T-cell (primary cell): Measurements from ENCODE around the gene PABPN1L. TPM values are rescaled to one million over a fixed set of nuclear protein-coding genes. Genes with fewer than 3 reads are reported as not detected.

ENCODE experiments used
- ATAC-seq, 4 experiments: fragments of 200-7000 bp in 3 of 4; fragments of 150-1000 bp in 1 of 4; cut with Tn5 transposase; replicated peaks in 1 of 4; 1 replicate in 3 of 4; 2 replicates in 1 of 4; pipeline ENCODE4 v1.10.0; 2021; ENCODE audit warnings: moderate library complexity in 3 of 4, mild to moderate bottlenecking in 2 of 4, moderate number of reproducible peaks in 1 of 4
- CTCF ChIA-PET, 2 donors: fragments of 300-600 bp; sonication (Branson Sonifier 250); formaldehyde crosslinking; loops; one replicate each; lab custom pipeline; 2022; ENCODE audit warnings: antibody characterized with exemption in 2 of 2; lab: Charles Lee
- POLR2A ChIA-PET, 2 donors: fragments of 300-600 bp; sonication (Branson Sonifier 250); formaldehyde crosslinking; loops; one replicate each; lab custom pipeline; 2022; ENCODE audit warnings: antibody characterized with exemption in 2 of 2; lab: Charles Lee
- DNase-seq, 35 experiments: peaks; one replicate each; pipeline versions ENCODE4 v3.0.0 to v3.0.0-alpha.2; 2013 to 2023
- H3K27ac ChIP-seq: one replicate; pipeline ENCODE4 v1.5.1; 2013; ENCODE audit warnings: low read length
- H3K27me3 ChIP-seq, 2 experiments: replicated peaks in 1 of 2; 1 replicate in 1 of 2; 2 replicates in 1 of 2; pipeline versions ENCODE4 v1.6.1 to v1.7.0; 2013; ENCODE audit warnings: low read length in 1 of 2, mixed read lengths in 1 of 2; ENCODE audit not compliant: control insufficient read depth in 2 of 2, insufficient read depth in 2 of 2; ENCODE audit errors: extremely low read depth in 1 of 2
- H3K36me3 ChIP-seq, 2 donors: 1 replicate in 1 of 2; 2 replicates in 1 of 2; pipeline versions ENCODE4 v1.6.1 to v1.7.0; 2013; ENCODE audit warnings: low read length in 1 of 2; ENCODE audit not compliant: control insufficient read depth in 2 of 2, insufficient read depth in 1 of 2; ENCODE audit errors: extremely low read depth in 1 of 2
- H3K4me1 ChIP-seq, 2 experiments: 1 replicate in 1 of 2; 2 replicates in 1 of 2; pipeline versions ENCODE4 v1.6.1 to v1.7.0; 2013; ENCODE audit warnings: low read length in 2 of 2, mixed read lengths in 1 of 2; ENCODE audit not compliant: insufficient read depth in 2 of 2, control insufficient read depth in 1 of 2; ENCODE audit errors: extremely low read depth in 1 of 2
- H3K4me3 ChIP-seq, 2 donors: 1 replicate in 1 of 2; 2 replicates in 1 of 2; pipeline versions ENCODE4 v1.5.1 to v1.7.0; 2013; ENCODE audit warnings: mild to moderate bottlenecking in 2 of 2, low read length in 1 of 2, moderate library complexity in 1 of 2; ENCODE audit not compliant: control insufficient read depth in 1 of 2; ENCODE audit errors: extremely low read depth in 1 of 2
- H3K9me3 ChIP-seq: 2 replicates; pipeline ENCODE4 v1.7.0; 2013
- H3K27ac Mint-ChIP-seq, 2 donors: one replicate each; pipeline ENCODE4 v1.8.0; 2020 to 2021; ENCODE audit warnings: mild to moderate bottlenecking in 2 of 2, mixed read lengths in 2 of 2
- H3K27me3 Mint-ChIP-seq, 2 donors: one replicate each; pipeline ENCODE4 v1.8.0; 2021 to 2022; ENCODE audit warnings: mixed read lengths in 2 of 2
- H3K36me3 Mint-ChIP-seq: one replicate; pipeline ENCODE4 v1.8.0; 2021; ENCODE audit warnings: mixed read lengths
- H3K4me1 Mint-ChIP-seq, 3 donors: one replicate each; pipeline ENCODE4 v1.8.0; 2020 to 2022; ENCODE audit warnings: mixed read lengths in 3 of 3, mild to moderate bottlenecking in 1 of 3
- H3K4me3 Mint-ChIP-seq, 3 donors: one replicate each; pipeline ENCODE4 v1.8.0; 2020 to 2022; ENCODE audit warnings: mild to moderate bottlenecking in 3 of 3, mixed read lengths in 3 of 3, moderate library complexity in 3 of 3
- H3K9me3 Mint-ChIP-seq, 3 donors: one replicate each; pipeline ENCODE4 v1.8.0; 2020 to 2022; ENCODE audit warnings: mixed read lengths in 3 of 3
- WGBS: methylation state at CpG from one replicate; pipeline ENCODE4 v1.1.5; 2013; ENCODE audit warnings: missing lambda C conversion rate; ENCODE audit not compliant: insufficient coverage; 5-methylcytosine and 5-hydroxymethylcytosine counted together
- total RNA-seq, 35 experiments: library from RNA in 6 of 35; stranded (reverse) in 6 of 35; fragments of 120-200 nt in 1 of 35; gene quantifications; one replicate each; pipeline versions ENCODE4 v1.2.1 to v1.2.4 and lab custom pipeline; 2013 to 2026

The PABPN1L gene
- total RNA-seq, 5 donors from 2014 or later (not counting 1 experiment from before 2014, with no cell fraction given) = not detected

DNA sequence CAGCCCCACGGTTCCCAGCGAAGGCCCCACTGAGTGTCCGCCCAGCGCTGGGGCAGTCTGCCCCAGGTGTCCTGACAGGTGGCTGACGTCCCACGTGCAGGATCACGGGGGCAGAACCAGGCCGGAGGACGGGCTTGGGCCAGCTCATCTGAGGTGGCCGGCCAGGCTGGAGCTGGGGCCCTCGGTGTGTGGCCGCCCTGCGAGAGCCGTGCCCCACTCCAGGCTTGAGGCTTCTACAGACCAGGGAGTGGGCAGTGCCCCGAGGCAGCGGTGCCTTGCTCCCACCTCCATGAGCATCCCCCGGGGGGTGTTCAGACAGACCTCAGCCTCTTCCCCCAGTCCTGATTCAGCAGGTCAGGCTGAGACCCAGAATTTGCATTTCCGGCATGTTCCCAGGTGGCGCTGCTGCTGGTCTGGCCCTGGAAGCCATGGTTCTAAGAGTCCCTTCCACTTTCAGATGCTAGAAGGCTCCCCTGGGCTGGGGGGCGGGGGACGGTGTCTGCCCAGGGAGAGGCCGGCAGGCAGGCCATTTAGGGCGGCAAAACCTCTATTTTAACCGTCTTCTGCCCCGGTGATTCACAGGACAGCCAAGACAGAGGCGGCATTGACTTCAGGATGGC lies 35.4 kb upstream of the PABPN1L start:
- no peaks in the 10 kb centered on the region for H3K4me1 ChIP-seq
- no peak overlapping the region for H3K27ac Mint-ChIP-seq
- no peaks in the 10 kb centered on the region for H3K36me3 Mint-ChIP-seq
- H3K9me3 ChIP-seq = no peaks in the 10 kb centered on the region
- no peak overlapping the region for H3K4me3 ChIP-seq
- no peak overlapping the region for H3K27ac ChIP-seq
- H3K27me3 Mint-ChIP-seq = no peaks in the 10 kb centered on the region
- no peaks in the 10 kb centered on the region for H3K4me1 Mint-ChIP-seq
- ATAC-seq = no peak
- no peaks in the 10 kb centered on the region for H3K9me3 Mint-ChIP-seq
- POLR2A ChIA-PET = no interaction called here
- peaks cover 0 to 22% of the 10 kb centered on the region in 2 experiments for H3K27me3 ChIP-seq
- DNase-seq = no peak
- WGBS = 90% methylated on average over 26 of the region's 26 CpGs
- CTCF ChIA-PET = no interaction called here
- H3K36me3 ChIP-seq = no peaks in the 10 kb centered on the region
- H3K4me3 Mint-ChIP-seq = no peak overlapping the region

- POLR2A ChIA-PET = no interaction called here
- WGBS = 86% methylated on average over 12 of the region's 12 CpGs
- Histone ChIP-seq H3K9me3 (no peaks in the 10 kb centered on the region), H3K4me3 (no peak overlapping the region), H3K36me3 (no peaks in the 10 kb centered on the region), H3K27ac (no peak overlapping the region), H3K4me1 (no peaks in the 10 kb centered on the region), H3K27me3 (peaks cover 0 to 19% of the 10 kb centered on the region in 2 experiments)
- ATAC-seq (no peak), DNase-seq (no peak)
- CTCF ChIA-PET = no interaction called here
- Mint-ChIP-seq H3K36me3 (no peaks in the 10 kb centered on the region), H3K9me3 (no peaks in the 10 kb centered on the region), H3K4me3 (no peak overlapping the region), H3K27me3 (no peaks in the 10 kb centered on the region), H3K27ac (no peak overlapping the region), H3K4me1 (no peaks in the 10 kb centered on the region)
Observed at GRCh38 chr16:88900662-88901052, 34.2 kb upstream of the PABPN1L start.

DNA sequence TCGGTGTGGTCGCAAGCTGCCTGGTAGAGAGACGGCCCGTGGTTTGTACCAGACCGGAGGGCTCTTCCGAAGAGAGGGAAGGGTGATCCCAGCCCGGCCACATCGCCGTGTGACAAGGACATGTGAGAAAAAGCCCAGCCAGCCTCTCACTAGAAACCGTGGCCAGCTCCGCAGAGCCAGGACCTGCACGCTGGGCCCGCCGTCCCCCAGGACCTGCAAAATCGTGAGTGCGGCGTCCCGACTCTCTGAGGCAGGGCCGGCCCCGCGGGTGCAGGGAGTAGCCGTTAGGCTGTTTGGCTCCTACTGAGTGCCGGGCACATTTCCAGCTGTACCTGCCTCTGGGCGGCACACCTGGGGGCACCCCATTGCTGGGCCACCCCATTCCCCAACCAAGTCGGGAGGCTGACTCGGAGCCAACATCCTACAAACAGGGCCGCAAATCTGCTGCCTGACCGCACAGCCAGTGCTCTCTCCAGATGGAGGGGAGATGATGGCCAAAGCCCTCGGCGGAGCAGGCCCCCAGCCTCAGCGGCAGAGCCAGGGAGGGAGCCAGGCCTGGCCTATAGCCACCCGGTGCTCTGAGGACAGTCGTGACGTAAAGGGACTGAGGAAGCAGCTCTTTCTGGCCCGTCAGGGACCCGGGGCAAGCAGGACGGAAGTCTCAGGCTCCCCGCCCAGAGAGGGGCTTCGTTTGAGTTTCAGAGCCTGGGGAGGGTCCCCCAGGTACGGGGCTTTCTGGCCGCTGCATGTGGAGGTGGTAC lies 33.6 kb upstream of the PABPN1L start:
- H3K4me1 Mint-ChIP-seq = no peaks in the 10 kb centered on the region
- no peak for ATAC-seq
- no peaks in the 10 kb centered on the region for H3K9me3 Mint-ChIP-seq
- Histone ChIP-seq H3K4me1 (no peaks in the 10 kb centered on the region), H3K36me3 (no peaks in the 10 kb centered on the region), H3K9me3 (no peaks in the 10 kb centered on the region), H3K4me3 (no peak overlapping the region), H3K27ac (no peak overlapping the region), H3K27me3 (peaks cover 0 to 19% of the 10 kb centered on the region in 2 experiments)
- DNase-seq = no peak
- WGBS = 88% methylated on average over 41 of the region's 41 CpGs
- POLR2A ChIA-PET = no interaction called here
- no peaks in the 10 kb centered on the region for H3K36me3 Mint-ChIP-seq
- H3K27ac Mint-ChIP-seq = no peak overlapping the region
- no peak overlapping the region for H3K4me3 Mint-ChIP-seq
- no peaks in the 10 kb centered on the region for H3K27me3 Mint-ChIP-seq
- CTCF ChIA-PET = no interaction called here

- Histone ChIP-seq H3K4me3 (no peak overlapping the region), H3K9me3 (no peaks in the 10 kb centered on the region), H3K36me3 (no peaks in the 10 kb centered on the region), H3K27me3 (peaks cover 0 to 17% of the 10 kb centered on the region in 2 experiments), H3K27ac (no peak overlapping the region), H3K4me1 (no peaks in the 10 kb centered on the region)
- Mint-ChIP-seq H3K4me3 (no peak overlapping the region), H3K9me3 (no peaks in the 10 kb centered on the region), H3K4me1 (no peaks in the 10 kb centered on the region), H3K27ac (no peak overlapping the region), H3K27me3 (no peaks in the 10 kb centered on the region), H3K36me3 (no peaks in the 10 kb centered on the region)
- 93% methylated on average over 16 of the region's 34 CpGs for WGBS
- ChIA-PET POLR2A (no interaction called here), CTCF (no interaction called here)
- no peak for DNase-seq
- no peak for ATAC-seq
Observed at GRCh38 chr16:88897696-88898425, 31.4 kb upstream of the PABPN1L start.

DNA sequence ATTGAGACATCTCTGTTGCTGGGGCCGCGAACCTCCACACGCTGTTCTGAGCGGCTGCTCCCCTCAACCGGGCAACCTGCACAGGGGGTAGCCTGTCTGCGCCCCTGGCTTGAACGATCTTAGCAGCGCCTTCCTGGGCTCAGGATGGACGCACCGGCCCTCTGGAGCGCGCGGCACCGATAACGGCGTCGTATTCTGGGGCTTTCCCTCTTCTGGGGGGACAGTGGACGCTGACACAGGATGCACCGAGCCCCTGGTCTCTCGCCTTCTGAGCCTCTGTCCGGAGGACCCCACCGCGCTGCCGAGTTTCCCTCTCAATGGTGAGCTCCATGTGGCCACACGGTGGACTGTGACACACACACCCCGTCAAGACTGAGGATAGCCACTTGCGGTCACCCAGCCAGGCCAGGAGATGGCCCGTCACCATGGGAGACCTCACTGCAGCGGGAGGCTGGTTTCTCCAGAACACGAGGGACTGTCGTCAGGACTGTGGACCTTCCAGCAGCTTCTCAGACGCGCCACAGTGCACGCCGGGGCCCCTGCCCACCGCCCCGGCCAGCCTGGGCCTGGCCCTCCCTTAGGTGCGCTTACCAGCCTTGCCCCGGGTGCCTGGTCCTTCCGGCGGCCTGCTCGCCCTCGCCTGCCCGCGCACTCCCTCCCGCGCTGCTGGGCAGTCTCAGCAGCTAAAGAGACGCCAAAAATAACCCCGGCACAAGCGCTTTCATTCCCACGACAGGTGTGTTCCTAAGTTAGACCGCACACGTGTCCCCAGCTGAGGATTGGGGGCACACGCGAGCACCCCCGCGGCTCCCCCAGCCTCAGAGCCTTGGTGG lies 30.0 kb upstream of the PABPN1L start:
- peaks cover 0 to 17% of the 10 kb centered on the region in 2 experiments for H3K27me3 ChIP-seq
- H3K27me3 Mint-ChIP-seq = no peaks in the 10 kb centered on the region
- H3K4me3 ChIP-seq = no peak overlapping the region
- H3K4me3 Mint-ChIP-seq = no peak overlapping the region
- ChIA-PET POLR2A (no interaction called here), CTCF (no interaction called here)
- H3K27ac ChIP-seq = no peak overlapping the region
- no peaks in the 10 kb centered on the region for H3K4me1 ChIP-seq
- H3K36me3 Mint-ChIP-seq = no peaks in the 10 kb centered on the region
- no peaks in the 10 kb centered on the region for H3K9me3 ChIP-seq
- WGBS = 92% methylated on average over 57 of the region's 57 CpGs
- DNase-seq (no peak), ATAC-seq (no peak)
- no peaks in the 10 kb centered on the region for H3K36me3 ChIP-seq
- no peaks in the 10 kb centered on the region for H3K9me3 Mint-ChIP-seq
- H3K4me1 Mint-ChIP-seq = no peaks in the 10 kb centered on the region
- H3K27ac Mint-ChIP-seq = no peak overlapping the region

DNA sequence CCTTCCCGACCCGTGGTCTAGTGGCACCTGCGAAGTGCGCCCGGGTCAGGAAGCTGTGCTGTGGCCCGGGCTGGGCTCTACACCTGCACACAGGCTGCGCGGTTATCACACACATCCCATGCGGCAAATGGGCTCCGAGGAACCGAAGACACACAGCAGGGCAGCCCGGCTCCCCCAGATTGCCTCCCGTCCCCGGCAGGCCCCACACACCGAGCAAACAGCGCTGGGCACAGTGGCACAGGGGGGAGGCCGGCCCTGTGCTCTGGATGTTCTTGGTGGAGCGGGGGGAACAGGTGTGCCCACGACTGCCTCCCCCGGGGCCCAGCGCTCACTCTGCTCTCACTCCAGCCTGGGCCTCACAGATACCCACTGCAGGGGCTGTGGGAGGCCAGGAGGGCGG lies 28.9 kb upstream of the PABPN1L start:
- Histone ChIP-seq H3K9me3 (no peaks in the 10 kb centered on the region), H3K27ac (no peak overlapping the region), H3K27me3 (peaks cover 0 to 13% of the 10 kb centered on the region in 2 experiments), H3K4me3 (no peak overlapping the region), H3K36me3 (no peaks in the 10 kb centered on the region), H3K4me1 (no peaks in the 10 kb centered on the region)
- DNase-seq (no peak), ATAC-seq (no peak)
- WGBS = 88% methylated on average over 21 of the region's 22 CpGs
- Mint-ChIP-seq H3K36me3 (no peaks in the 10 kb centered on the region), H3K9me3 (no peaks in the 10 kb centered on the region), H3K4me3 (no peak overlapping the region), H3K27me3 (no peaks in the 10 kb centered on the region), H3K27ac (no peak overlapping the region), H3K4me1 (no peaks in the 10 kb centered on the region)
- ChIA-PET POLR2A (no interaction called here), CTCF (no interaction called here)
